NCI-H2081 treated with DMSO at 0.1 percent for 48 hours (cell line): ENCODE data around the gene LCN12.

Experiments
- DNase-seq: peaks from one replicate; lab custom pipeline; 2025; lab: John Stamatoyannopoulos, UW

Gene LCN12

GRCh38 chr9:136958898-136959850 is 7.1 kb downstream of the LCN12 start:
- DNase-seq = no peak

GRCh38 chr9:136960212-136960937 is 8.3 kb downstream of the LCN12 start:
- DNase-seq = no peak

- no peak for DNase-seq
These were observed 8.8 kb downstream of the LCN12 start for GRCh38 chr9:136960938-136961275.

DNA sequence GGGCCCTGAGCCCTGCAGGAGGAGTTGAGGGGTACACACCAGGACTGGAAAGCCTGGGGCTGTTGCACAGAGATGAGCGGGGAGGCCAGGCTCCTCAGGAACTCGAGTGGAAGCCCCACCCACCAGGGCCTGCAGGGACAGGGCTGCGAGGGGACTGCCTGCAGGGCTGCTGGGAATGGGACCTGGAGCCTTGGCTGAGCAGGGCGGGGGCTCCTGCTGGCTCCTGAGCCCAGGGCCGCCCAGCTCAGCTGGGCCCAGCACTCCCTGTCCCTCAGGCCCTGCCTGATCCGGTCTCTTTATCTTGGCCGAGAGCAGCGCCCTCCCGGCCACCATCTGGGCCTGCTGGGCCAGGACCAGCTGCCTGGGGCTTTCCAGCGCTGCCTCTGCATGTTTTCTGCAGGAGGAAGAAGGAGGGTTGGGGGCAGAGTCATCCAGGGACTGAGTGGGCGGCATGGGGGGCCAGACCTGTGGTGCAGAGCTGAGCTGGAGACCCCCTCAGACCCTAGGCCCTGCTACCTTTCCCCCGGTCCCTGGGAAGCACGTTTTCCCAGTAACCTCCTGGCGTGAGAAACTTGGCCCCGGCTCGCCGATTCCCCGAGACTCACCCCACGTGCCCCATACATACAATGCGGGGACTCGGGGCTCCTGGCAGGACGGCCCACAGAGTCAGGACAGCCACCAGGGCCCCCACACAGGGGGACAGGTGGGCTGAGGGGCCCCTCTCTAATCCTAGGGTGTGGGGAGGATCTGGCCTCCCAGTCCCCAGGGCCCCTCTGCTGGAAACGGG is 9.4 kb downstream of the LCN12 start:
- no peak for DNase-seq

GRCh38 chr9:136962163-136962562 is 10.1 kb downstream of the LCN12 start:
- DNase-seq = no peak

GRCh38 chr9:136962701-136963248 is 10.7 kb downstream of the LCN12 start:
- no peak for DNase-seq

DNA sequence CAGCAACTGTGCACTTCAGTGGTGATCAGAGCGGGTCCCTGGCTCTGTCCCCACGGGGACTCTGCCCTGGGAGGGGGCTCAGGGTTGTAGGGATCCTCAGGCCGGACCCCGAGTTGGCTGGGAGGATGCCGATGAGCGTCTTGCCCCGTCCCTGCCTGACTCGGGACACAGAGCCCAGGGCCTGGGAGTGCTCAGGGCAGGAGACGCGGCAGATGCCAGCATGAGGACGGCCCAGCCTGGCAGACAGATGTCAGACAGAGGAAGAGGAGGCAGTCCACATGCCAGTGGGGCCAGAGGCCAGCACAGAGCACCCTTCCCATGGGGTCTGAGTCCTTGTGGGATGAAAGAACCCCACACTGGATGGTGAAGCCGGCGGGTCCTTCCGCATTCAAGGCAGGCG is 11.3 kb downstream of the LCN12 start:
- no peak for DNase-seq

DNA sequence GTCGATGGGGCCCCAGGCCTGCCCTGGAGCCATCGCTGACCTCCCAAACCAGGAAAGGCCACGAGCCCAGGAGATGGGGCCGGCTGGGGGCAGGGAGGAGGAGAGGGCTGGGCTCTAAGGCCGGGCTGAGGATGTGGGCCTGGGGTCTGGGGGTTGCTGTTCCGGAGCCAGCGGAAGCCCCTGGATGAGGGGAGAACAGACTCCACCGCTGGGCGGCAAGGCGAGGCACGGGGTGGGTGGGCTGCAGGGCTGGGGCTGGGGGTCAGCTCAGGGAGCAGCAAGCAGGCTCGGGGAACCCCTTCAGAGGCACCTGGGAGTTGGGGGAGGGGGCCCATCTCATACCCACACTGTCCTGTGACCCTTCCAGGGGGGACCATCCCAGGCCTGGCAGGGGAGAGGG is 11.7 kb downstream of the LCN12 start:
- no peak for DNase-seq

DNA sequence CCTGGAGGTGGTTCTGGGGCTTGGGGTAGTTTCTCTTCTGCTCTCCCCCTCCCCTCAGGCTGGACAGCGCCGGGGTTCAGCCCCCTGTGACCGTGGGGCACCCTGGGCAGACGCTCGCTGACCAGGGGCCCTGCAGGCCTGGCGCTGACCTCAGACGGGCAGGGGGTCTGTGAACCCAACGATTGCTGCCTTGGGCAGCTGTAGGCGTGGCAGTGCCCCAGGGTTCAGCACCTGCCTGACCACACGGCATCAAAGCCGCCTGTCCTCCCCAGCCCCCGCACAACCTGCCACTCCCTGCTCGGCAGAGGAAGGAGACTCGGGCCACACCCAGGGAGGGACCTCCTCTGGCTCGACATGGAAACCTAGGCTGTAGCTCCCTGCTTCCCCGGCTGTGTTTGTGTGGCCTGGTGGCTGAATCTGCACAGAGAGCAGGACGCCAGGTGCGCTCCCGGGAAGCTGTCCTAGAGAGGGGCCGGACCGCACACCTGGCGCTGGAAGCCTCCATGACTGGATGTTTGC is 12.2 kb downstream of the LCN12 start:
- no peak for DNase-seq

DNA sequence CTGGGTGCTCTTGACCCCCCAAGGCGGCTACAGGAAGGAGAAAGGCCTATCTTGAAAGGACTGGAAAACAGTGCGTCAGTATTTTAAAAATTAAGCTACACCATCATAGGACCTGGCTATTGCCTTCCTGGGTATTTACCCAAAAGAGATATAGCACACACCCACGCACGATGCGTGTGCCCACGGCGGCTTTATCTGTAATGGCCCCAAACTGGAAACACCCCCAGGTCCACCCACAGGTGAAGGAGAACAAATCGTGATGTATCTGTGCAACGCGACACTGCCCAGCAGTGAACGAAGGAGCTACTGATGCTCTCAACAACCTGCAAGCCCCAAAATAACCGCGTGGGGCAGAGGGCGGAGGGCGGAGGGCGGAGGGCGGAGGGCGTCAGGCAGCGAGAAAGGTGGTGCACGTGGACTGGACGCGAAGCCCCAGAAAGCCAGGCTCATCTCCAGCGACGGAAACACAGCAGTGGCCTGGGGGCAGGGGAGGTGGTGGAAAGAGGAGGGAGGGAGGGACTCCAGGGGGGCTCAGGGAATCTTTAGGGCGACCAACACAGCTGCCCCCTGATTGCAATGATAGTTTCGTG is 12.9 kb downstream of the LCN12 start:
- DNase-seq = no peak

DNA sequence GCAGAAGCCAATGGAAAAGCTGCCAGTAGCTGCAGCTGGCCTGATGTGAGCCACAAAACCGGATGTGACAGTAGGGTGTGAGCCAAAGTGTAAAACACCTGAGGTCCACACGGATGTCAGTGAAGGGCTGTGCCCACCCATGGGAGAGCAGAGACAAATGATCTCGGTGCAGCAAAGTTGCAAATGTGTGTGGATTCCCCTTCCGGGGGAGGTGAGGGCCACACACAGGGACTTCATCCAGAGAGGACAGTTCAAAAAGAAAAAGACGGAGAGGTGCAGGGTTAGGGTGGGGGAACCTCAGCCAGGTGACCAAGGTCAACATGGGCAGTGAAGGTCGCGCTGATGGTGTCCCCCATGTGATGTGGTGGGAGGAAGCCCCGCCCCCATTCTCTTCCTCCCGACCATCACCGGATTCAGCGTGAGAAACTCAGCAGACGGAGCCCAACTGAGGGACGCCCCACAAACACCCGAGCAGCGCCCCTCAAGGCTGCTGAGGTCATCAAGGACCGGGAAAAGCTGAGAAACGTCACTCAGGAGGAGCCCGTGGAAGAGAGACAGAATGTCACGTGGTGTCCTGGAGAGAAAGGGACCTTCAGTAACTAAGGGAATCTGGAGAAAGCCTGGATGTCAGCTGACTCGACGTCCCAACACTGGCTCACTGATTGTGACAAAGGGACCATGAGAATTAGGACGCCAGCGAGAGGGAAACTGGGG is 13.9 kb downstream of the LCN12 start:
- DNase-seq = no peak

DNA sequence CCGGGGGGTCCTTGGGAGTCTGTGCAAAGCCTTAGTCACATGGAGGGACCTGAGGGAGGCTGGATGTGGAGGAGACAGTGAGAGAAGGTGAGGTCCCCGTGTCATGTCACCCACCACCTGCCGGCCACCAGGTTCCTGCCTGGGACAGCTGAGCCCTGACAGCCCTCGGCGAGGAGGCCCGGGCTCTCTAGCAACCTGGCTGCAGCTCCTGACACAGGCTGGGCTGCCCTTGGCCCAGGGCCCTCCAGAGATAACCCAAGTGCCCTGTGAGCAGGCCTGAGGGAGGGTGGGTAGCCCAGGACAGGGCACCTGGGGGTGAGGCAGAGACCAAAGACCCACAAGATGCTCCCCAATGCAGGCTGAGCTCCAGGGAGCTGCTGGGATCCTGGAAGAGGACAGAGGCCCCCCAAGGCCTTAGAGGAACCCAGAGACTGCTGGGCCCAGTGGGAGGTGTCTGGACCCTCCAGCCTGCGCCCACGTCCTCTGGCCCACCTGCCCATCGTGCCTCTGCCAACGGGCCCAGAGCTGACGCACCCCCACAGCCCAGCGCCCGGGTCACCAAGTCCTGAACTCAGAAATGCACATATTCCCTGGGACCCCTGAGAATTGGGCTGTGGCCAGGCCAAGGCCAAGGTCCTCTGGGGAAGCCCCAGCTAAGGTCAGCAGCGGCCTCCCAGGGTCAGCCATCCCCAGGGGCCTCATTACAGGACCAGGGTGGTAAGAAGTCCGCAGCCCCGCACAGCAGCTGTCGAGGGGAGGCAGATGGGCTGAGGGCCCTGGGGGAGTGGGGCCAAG is 16.5 kb downstream of the LCN12 start:
- DNase-seq = no peak

- DNase-seq = no peak
These were observed 17.1 kb downstream of the LCN12 start for GRCh38 chr9:136969150-136969549.

DNA sequence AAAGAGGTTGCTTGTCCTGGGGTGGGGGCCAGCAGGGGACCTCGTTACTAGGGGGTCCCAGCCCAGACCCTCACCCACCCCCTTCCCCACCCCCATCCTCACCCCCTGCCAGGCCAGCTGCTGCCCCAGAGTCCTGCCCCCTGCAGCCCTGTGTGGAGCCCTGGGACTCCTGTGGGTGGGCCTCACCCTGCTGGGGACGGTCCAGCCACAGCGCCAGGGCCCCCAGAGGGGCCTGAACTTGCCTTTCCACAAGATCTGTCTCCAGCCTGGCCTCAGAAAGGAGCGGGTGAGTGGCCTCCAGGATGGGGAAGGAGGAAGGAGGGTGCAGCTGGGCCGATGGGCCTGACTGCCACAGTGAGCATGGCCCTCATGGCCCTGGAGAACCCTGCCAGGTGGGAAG is 17.7 kb downstream of the LCN12 start:
- no peak for DNase-seq

- DNase-seq = no peak
These were observed 18.3 kb downstream of the LCN12 start for GRCh38 chr9:136970361-136970760.

GRCh38 chr9:136971746-136972145 is 19.7 kb downstream of the LCN12 start:
- DNase-seq = no peak

DNA sequence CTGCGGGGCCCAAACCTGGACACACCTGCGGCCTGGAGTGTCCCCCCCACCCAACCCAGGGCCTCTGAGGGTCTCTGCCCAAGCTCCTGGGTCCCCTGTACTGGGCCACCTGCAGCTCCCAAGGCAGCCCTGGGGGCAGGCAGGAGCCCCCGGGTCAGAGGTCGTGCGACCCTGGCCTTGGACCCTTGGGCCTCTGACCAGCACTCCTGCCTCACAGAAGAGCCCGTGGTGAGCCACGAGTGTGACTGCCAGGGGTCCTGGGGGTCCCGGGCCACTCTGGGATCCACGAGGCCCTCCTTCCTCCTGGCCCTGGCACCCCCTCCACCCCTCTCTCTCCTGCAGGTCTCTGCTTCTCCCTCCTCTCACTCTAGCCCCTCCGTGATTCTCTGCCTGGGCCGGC is 20.3 kb downstream of the LCN12 start:
- DNase-seq = no peak

- no peak for DNase-seq
These were observed 20.7 kb downstream of the LCN12 start for GRCh38 chr9:136972743-136973142.

GRCh38 chr9:136973618-136974617 is 21.8 kb downstream of the LCN12 start:
- no peak for DNase-seq
